ENCODE measurements around the gene HPCAL1. TPM values are rescaled to one million over a fixed set of nuclear protein-coding genes. Genes with fewer than 3 reads are reported as not detected.

Gene HPCAL1
- total RNA-seq, 1 donor from 2014 or later: 34.6 TPM

DNA sequence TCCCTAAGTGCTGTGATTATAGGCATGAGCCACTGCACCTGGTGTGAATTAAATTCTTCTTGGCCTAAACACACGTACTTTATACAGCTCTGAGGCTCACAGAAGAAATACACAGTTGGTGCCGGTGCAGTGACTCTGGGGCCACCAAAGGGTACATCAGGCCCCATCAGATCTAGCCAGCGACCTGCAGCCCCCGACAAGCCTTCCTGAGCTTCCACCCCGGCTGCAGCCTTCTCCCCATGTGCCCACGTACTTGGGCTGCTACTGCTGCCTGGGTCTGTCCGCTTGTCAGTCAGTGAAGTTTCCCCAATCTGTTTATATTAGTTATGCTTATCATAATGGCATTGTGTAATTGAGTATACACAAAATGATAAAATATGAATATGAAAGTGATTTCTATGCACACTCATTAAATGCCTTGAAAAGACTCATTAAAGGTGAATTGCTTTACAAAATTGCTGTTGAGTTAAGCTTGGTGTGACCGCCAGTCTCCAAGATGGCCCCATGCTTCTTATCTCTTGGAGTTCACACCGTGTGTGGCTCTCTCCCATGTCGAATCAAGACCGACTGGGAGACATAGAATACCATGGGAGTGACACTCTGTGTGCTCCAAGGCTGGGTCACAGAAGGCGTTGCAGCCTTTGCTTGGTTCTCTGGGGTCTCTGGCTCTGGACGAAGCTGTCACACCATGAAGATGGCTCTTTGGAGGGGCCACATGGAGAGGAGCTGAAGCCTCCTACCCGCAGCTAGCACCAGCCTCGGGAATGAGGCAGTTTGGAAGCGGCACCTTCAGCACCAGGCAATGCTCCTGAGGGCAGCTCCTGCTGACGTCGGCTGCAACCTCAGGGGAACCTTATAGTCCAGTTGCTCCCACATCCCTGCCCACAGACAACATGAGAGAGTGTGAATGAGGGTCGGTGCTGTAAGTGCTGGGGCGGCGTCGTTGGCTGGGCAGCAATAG is 29.2 kb upstream of the HPCAL1 start:
- TF ChIP-seq, protein P1, sequence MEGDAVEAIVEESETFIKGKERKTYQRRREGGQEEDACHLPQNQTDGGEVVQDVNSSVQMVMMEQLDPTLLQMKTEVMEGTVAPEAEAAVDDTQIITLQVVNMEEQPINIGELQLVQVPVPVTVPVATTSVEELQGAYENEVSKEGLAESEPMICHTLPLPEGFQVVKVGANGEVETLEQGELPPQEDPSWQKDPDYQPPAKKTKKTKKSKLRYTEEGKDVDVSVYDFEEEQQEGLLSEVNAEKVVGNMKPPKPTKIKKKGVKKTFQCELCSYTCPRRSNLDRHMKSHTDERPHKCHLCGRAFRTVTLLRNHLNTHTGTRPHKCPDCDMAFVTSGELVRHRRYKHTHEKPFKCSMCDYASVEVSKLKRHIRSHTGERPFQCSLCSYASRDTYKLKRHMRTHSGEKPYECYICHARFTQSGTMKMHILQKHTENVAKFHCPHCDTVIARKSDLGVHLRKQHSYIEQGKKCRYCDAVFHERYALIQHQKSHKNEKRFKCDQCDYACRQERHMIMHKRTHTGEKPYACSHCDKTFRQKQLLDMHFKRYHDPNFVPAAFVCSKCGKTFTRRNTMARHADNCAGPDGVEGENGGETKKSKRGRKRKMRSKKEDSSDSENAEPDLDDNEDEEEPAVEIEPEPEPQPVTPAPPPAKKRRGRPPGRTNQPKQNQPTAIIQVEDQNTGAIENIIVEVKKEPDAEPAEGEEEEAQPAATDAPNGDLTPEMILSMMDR (IDR thresholded peaks at IDR 0.05; ENCODE audit: unreplicated experiment): no peak
- H3K9me3 Mint-ChIP-seq (ENCODE audit: unreplicated experiment): no peaks in the 10 kb centered on the region
- H3K4me3 Mint-ChIP-seq (ENCODE audit: unreplicated experiment): no peak overlapping the region
- DNase-seq (ENCODE audit: low spot score): no peak
- H3K27ac Mint-ChIP-seq (ENCODE audit: unreplicated experiment): no peak overlapping the region
- no peaks in the 10 kb centered on the region for H3K4me1 Mint-ChIP-seq (ENCODE audit: unreplicated experiment)
- H3K36me3 Mint-ChIP-seq (ENCODE audit: low read depth, unreplicated experiment): no peaks in the 10 kb centered on the region
- peaks cover 9% of the 10 kb centered on the region for H3K27me3 Mint-ChIP-seq (ENCODE audit: unreplicated experiment)

DNA sequence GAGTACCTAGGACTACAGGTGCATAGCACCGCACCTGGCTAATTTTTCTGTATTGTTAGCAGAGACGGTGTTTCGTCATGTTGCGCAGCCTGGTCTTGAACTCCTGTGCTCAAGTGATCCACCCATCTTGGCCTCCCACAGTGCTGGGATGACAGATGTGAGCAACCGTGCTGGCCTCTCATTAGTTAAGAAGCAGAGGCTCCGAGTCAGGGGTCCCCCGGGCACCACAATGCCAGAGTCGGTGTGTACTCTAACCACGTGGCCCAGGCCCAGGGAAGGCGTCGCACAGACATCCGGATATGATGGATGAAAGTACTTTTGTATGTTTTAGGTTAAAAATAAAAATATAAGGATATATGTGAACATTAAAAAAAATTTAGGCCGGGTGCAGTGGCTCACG is 28.3 kb upstream of the HPCAL1 start:
- DNase-seq (ENCODE audit: low spot score): no peak
- no peak overlapping the region for H3K27ac Mint-ChIP-seq (ENCODE audit: unreplicated experiment)
- no peaks in the 10 kb centered on the region for H3K4me1 Mint-ChIP-seq (ENCODE audit: unreplicated experiment)
- no peaks in the 10 kb centered on the region for H3K9me3 Mint-ChIP-seq (ENCODE audit: unreplicated experiment)
- H3K4me3 Mint-ChIP-seq (ENCODE audit: unreplicated experiment): no peak overlapping the region
- no peaks in the 10 kb centered on the region for H3K36me3 Mint-ChIP-seq (ENCODE audit: low read depth, unreplicated experiment)
- peaks cover 9% of the 10 kb centered on the region for H3K27me3 Mint-ChIP-seq (ENCODE audit: unreplicated experiment)
- TF ChIP-seq, protein P1 (IDR thresholded peaks at IDR 0.05; ENCODE audit: unreplicated experiment): no peak

DNA sequence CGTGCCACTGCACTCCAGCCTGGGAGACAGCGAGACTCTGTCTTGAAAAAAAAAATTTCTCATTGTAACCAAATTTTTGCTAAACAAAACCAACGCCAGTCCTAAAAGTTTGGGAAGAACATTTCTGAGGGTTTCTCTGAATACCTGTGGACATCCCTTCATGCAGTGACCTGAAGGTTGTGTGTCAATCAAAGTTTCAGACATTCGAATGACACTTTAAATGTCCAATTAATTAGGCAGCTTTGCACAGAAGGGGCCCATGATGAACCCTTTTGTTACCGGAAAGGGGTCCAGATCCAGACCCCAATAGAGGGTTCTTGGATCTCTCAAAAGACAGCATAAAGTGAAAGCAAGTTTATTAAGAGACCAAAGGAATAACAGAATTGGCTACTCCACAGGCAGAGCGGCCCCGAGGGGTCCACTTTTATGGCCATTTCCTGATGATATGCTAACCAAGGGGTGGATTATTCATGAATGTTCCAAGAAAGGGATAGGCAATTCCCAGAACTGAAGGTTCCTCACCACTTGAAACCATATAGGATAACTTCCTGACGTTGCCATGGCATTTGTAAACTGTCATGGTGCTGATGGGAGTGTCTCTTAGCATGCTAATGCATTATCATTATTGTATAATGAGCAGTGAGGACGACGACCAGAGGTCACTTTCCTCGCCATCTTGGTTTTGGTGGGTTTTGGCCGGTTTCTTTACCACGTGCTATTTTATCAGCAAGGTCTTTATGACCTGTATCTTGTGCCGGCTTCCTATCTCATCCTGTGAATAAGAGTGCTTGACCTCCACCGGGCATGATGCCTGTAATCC is 27.5 kb upstream of the HPCAL1 start:
- Mint-ChIP-seq H3K4me3 (ENCODE audit: unreplicated experiment) (no peak overlapping the region), H3K36me3 (ENCODE audit: low read depth, unreplicated experiment) (no peaks in the 10 kb centered on the region), H3K4me1 (ENCODE audit: unreplicated experiment) (no peaks in the 10 kb centered on the region), H3K27me3 (ENCODE audit: unreplicated experiment) (peaks cover 9% of the 10 kb centered on the region), H3K27ac (ENCODE audit: unreplicated experiment) (no peak overlapping the region), H3K9me3 (ENCODE audit: unreplicated experiment) (no peaks in the 10 kb centered on the region)
- TF ChIP-seq, protein P1 (IDR thresholded peaks at IDR 0.05; ENCODE audit: unreplicated experiment): no peak
- no peak for DNase-seq (ENCODE audit: low spot score)

DNA sequence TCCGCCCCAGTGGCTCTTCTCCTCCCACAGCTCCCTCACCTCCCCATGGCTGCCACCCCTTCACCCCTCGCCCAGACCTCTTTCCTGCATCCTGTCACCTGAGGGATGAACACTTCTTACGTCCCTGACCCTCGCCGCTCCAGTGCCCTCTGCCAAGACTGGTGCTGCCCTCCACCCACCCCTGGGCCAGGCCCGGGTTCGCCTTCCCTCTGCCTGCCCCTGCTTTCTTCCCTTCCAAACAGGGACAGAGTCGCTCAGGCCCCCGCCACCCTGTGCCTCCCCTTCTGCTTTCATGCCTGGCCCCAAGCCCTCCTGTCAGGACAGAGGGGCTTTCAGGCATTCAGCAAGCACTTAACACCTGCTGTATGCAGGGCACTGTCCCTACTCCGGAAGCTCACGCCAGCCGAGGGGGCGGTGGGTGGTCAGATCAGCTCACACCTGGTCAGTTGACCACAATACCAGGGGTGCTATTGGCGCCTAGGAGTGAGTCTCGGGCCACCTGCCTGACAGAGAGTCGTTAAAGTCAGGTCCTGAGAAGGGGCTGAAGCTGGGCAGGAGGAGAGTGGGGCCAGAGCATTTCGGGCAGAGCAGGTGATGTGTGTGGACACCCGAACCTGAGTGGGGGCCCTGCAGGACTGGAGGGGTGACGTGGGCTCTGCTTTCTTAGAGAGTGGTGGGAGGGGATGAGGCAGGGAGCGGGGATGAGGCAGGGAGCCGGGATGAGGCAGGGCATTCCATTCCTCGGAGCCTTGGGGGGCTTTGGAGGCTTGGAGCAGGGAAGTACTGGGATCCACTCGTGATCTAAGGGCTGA is 26.0 kb upstream of the HPCAL1 start:
- Mint-ChIP-seq H3K4me1 (ENCODE audit: unreplicated experiment) (no peaks in the 10 kb centered on the region), H3K27me3 (ENCODE audit: unreplicated experiment) (peaks cover 9% of the 10 kb centered on the region), H3K9me3 (ENCODE audit: unreplicated experiment) (no peaks in the 10 kb centered on the region), H3K27ac (ENCODE audit: unreplicated experiment) (no peak overlapping the region), H3K4me3 (ENCODE audit: unreplicated experiment) (no peak overlapping the region), H3K36me3 (ENCODE audit: low read depth, unreplicated experiment) (no peaks in the 10 kb centered on the region)
- DNase-seq (ENCODE audit: low spot score): no peak
- TF ChIP-seq, protein P1 (IDR thresholded peaks at IDR 0.05; ENCODE audit: unreplicated experiment): no peak

All from endothelial cell (in vitro differentiated cells).